Adipocyte (in vitro differentiated cells): Measurements from ENCODE around the gene DUSP14.

ENCODE experiments used
- DNase-seq: peaks from one replicate; pipeline ENCODE4 v3.0.0-alpha.2; 2015; ENCODE audit warnings: low read depth
- H3K27me3 ChIP-seq: replicated peaks from 2 replicates; pipeline ENCODE4 v1.7.0; 2013; ENCODE audit warnings: mild to moderate bottlenecking, low read length, moderate library complexity; ENCODE audit not compliant: control insufficient read depth, insufficient read depth
- H3K36me3 ChIP-seq: 2 replicates; pipeline ENCODE4 v1.7.0; 2013; ENCODE audit warnings: low read length, mild to moderate bottlenecking, moderate library complexity; ENCODE audit not compliant: control insufficient read depth, insufficient read depth, severe bottlenecking
- H3K4me1 ChIP-seq: 2 replicates; pipeline ENCODE4 v1.7.0; 2013; ENCODE audit warnings: mild to moderate bottlenecking, low read length, moderate library complexity; ENCODE audit not compliant: control insufficient read depth, insufficient read depth
- H3K4me3 ChIP-seq: 2 replicates; pipeline ENCODE4 v1.7.0; 2013; ENCODE audit warnings: mild to moderate bottlenecking, low read length, moderate library complexity
- H3K9ac ChIP-seq: 2 replicates; pipeline ENCODE4 v1.7.0; 2013; ENCODE audit warnings: mild to moderate bottlenecking, low read length, moderate library complexity
- H3K9me3 ChIP-seq: 2 replicates; pipeline ENCODE4 v1.7.0; 2013; ENCODE audit warnings: mild to moderate bottlenecking, low read length, moderate library complexity; ENCODE audit not compliant: control insufficient read depth

The DUSP14 gene

GRCh38 chr17:37465069-37465616, 24.5 kb upstream of the DUSP14 start:
- peaks cover 58% of the 10 kb centered on the region for H3K36me3 ChIP-seq
- H3K9me3 ChIP-seq: no peaks in the 10 kb centered on the region
- no peaks in the 10 kb centered on the region for H3K4me1 ChIP-seq
- no peak overlapping the region for H3K4me3 ChIP-seq
- DNase-seq: no peak
- no peaks in the 10 kb centered on the region for H3K27me3 ChIP-seq
- H3K9ac ChIP-seq: no peak overlapping the region

DNA sequence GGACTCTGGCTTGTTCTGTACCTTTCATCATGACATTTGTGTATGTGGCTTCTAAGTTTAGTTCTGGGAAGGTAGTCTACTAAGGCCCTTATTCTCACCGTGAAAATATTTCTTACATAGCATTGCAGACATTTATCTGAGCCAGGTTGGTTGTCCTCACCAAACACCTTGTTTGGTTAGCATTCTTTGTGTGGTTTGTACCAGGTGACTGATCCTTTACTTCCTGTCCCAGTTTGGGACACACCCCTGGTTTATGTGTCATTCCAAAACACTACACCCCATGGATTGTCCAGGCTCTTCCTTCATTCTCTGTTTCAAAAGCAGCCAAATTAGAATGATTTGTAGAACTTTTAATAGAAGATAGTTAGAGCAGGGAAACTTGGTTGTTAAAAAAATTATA, 23.2 kb upstream of the DUSP14 start:
- no peaks in the 10 kb centered on the region for H3K4me1 ChIP-seq
- H3K4me3 ChIP-seq: no peak overlapping the region
- no peak for DNase-seq
- H3K27me3 ChIP-seq: no peaks in the 10 kb centered on the region
- no peak overlapping the region for H3K9ac ChIP-seq
- H3K36me3 ChIP-seq: peaks cover 63% of the 10 kb centered on the region
- H3K9me3 ChIP-seq: no peaks in the 10 kb centered on the region

GRCh38 chr17:37470181-37470580, 19.5 kb upstream of the DUSP14 start:
- H3K9ac ChIP-seq: no peak overlapping the region
- H3K4me1 ChIP-seq: no peaks in the 10 kb centered on the region
- no peaks in the 10 kb centered on the region for H3K9me3 ChIP-seq
- DNase-seq: no peak
- no peaks in the 10 kb centered on the region for H3K27me3 ChIP-seq
- peaks cover 74% of the 10 kb centered on the region for H3K36me3 ChIP-seq
- no peak overlapping the region for H3K4me3 ChIP-seq

DNA sequence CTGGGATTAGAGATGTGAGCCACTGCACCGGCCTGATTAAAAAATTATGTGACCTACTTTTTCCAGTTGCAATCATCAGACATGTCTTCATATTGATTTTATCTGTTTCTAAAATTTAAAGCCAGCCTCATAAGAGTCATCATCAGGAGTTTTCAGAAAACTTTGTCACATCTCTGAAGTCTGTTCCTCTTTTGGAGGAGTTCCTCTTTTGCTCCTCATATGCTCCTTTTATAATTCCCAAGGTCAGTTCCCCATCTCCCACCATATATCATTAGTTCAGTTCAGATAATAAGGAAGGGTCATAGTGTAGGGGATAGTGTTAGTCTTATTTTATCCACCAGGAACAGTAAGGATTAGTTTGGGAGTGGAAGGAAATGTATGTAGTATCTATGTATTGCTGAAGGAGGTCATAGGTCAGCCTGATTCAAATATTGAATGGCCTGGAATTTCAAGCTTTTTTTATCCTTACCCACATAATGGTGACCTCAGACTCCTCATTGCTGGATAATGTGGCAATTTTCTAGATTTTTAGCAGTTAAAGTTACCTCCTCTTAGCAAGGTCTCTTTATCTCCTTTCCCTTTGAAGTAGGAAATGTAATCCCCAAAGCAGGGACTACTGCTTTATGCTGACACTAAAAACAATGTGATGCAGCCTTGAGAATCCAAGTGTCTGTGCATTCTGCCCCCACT, 13.8 kb upstream of the DUSP14 start:
- H3K4me1 ChIP-seq: peaks cover 54% of the 10 kb centered on the region
- no peaks in the 10 kb centered on the region for H3K27me3 ChIP-seq
- H3K4me3 ChIP-seq: peak overlapping the region; percentile 28
- H3K9me3 ChIP-seq: no peaks in the 10 kb centered on the region
- H3K9ac ChIP-seq: peak overlapping the region; percentile 80
- no peak for DNase-seq
- peaks cover 36% of the 10 kb centered on the region for H3K36me3 ChIP-seq

- DNase-seq: peak; percentile 35
- Histone ChIP-seq H3K36me3 (peaks cover 31% of the 10 kb centered on the region), H3K9ac (peak overlapping the region; percentile 80)
Observed at GRCh38 chr17:37476431-37477120, 13.1 kb upstream of the DUSP14 start.

GRCh38 chr17:37478187-37478586, 11.5 kb upstream of the DUSP14 start:
- Histone ChIP-seq H3K9me3 (no peaks in the 10 kb centered on the region), H3K4me3 (peak overlapping the region; percentile 59), H3K4me1 (peaks cover 75% of the 10 kb centered on the region), H3K36me3 (peaks cover 20% of the 10 kb centered on the region), H3K27me3 (no peaks in the 10 kb centered on the region), H3K9ac (peak overlapping the region; percentile 80)
- peak; percentile 80 for DNase-seq

More at GRCh38 chr17:37476431-37477120, 13.1 kb upstream of the DUSP14 start:
- no peaks in the 10 kb centered on the region for H3K27me3 ChIP-seq
- peak overlapping the region; percentile 24 for H3K4me3 ChIP-seq
- H3K9me3 ChIP-seq: no peaks in the 10 kb centered on the region
- H3K4me1 ChIP-seq: peaks cover 61% of the 10 kb centered on the region

DNA sequence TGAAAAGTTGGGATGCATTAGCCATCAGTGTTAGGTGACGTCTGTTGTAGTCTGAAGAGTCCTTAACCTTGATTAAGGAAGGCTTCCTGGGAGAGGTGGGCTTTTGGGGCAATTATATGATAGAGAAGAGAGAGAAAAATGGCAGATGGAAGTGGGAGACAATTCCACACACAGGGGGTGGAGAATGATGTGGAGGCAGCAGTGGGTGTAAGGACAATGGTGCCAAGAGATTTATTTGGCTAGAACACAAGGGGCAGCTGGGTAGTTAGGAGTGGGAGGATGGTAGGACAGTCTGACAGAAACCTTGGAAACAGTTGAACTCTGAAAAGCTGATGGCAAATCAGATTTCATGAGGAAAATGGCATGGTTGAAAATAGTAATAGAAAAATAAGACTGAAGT, 10.7 kb upstream of the DUSP14 start:
- Histone ChIP-seq H3K36me3 (peaks cover 11% of the 10 kb centered on the region), H3K27me3 (no peaks in the 10 kb centered on the region), H3K4me3 (peak overlapping the region; percentile 59), H3K9ac (peak overlapping the region; percentile 80), H3K4me1 (peaks cover 83% of the 10 kb centered on the region), H3K9me3 (no peaks in the 10 kb centered on the region)
- DNase-seq: no peak

GRCh38 chr17:37480427-37480826, 9.3 kb upstream of the DUSP14 start:
- no peaks in the 10 kb centered on the region for H3K27me3 ChIP-seq
- H3K4me3 ChIP-seq: no peak overlapping the region
- DNase-seq: no peak
- no peaks in the 10 kb centered on the region for H3K9me3 ChIP-seq
- peaks cover 83% of the 10 kb centered on the region for H3K4me1 ChIP-seq
- peak overlapping the region; percentile 21 for H3K9ac ChIP-seq
- H3K36me3 ChIP-seq: peaks cover 4% of the 10 kb centered on the region

DNA sequence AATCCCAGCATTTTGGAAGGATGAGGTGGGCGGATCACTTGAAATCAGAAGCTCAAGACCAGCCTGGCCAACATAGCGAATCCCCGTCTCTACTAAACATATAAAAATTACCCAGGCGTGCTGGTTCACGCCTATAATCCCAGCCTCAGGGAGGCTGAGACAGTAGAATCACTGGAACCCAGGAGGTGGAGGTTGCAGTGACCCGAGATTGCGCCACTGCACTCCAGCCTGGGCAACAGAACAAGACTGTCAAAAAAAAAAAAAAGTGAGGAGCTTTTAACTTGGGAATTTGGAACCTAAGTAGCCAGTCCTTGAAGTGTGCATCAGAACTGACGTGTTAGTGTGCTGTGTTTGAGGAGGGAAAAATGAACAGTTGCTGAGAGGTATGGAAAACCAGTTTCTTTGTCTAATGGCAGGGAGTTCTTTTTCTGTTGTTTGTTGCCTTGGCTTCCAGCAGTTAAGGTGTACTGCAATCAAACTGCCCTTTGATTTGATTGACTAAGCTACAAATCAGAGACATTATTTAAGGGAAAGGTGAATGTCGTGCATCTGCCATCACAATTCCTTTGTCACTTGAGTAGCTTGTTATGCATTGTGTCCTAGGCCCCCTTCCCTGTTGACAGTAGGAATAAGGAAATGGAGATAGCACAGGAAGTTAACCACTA, 8.6 kb upstream of the DUSP14 start:
- Histone ChIP-seq H3K27me3 (no peaks in the 10 kb centered on the region), H3K9me3 (no peaks in the 10 kb centered on the region), H3K4me3 (no peak overlapping the region), H3K4me1 (peaks cover 83% of the 10 kb centered on the region), H3K36me3 (no peaks in the 10 kb centered on the region), H3K9ac (peak overlapping the region; percentile 48)
- DNase-seq: no peak

- H3K4me3 ChIP-seq: no peak overlapping the region
- H3K9ac ChIP-seq: no peak overlapping the region
- H3K9me3 ChIP-seq: no peaks in the 10 kb centered on the region
- peaks cover 78% of the 10 kb centered on the region for H3K4me1 ChIP-seq
- peak; percentile 77 for DNase-seq
- no peaks in the 10 kb centered on the region for H3K36me3 ChIP-seq
- no peaks in the 10 kb centered on the region for H3K27me3 ChIP-seq
Observed at GRCh38 chr17:37483311-37484039, 6.2 kb upstream of the DUSP14 start.
